Thyroid gland (tissue), 4 donors: ENCODE data around the gene GADD45A.

Experiments
- POLR2A ChIP-seq, 2 donors: fragments of 450-650 bp; IDR thresholded peaks; one replicate each; pipeline ENCODE4 v1.6.1; 2017; ENCODE audit warnings: antibody characterized with exemption in 2 of 2, mild to moderate bottlenecking in 2 of 2, moderate library complexity in 1 of 2
- TF ChIP-seq, protein P1 (sequence below), 6 experiments: fragments of 200-600 bp in 3 of 6; fragments of 450-650 bp in 3 of 6; sonication (generic) in 3 of 6; IDR thresholded peaks; one replicate each; pipeline ENCODE4 v1.5.1; 2016 to 2019; ENCODE audit warnings: antibody characterized with exemption in 6 of 6, mild to moderate bottlenecking in 2 of 6, inconsistent platforms in 1 of 6, moderate library complexity in 1 of 6

DNA sequence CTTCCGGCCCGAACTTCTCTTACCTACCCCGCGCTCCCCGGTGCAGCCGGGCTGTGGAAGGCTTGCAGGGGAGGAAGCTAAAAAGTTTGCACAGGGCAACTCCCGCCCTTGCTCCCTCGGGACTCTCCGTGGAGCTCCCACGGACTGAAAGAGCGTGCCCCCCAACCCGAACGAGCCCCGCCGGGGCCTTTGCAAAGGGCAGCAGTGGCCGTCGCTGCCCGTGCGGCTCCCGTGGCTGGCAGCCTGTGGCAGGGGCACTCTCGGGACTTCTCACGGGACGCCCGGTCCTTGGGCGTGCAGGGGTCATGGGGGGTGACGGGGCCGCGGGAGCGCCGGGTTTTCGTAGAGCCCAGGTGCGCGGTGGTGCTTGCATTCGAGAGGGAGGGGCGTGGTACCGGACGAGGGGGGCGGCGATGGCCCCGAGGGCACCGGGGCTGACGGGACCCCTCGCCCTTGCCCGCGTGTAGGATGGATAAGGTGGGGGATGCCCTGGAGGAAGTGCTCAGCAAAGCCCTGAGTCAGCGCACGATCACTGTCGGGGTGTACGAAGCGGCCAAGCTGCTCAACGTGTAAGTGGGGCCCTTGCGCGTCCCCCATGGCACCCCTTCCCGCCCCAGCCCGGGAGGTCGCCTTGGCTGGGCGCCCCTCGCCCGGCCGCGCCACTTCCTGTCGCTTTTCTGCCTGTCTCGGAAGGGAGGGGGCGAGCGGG lies 711 bp downstream of the GADD45A start:
- TF ChIP-seq, protein P1, sequence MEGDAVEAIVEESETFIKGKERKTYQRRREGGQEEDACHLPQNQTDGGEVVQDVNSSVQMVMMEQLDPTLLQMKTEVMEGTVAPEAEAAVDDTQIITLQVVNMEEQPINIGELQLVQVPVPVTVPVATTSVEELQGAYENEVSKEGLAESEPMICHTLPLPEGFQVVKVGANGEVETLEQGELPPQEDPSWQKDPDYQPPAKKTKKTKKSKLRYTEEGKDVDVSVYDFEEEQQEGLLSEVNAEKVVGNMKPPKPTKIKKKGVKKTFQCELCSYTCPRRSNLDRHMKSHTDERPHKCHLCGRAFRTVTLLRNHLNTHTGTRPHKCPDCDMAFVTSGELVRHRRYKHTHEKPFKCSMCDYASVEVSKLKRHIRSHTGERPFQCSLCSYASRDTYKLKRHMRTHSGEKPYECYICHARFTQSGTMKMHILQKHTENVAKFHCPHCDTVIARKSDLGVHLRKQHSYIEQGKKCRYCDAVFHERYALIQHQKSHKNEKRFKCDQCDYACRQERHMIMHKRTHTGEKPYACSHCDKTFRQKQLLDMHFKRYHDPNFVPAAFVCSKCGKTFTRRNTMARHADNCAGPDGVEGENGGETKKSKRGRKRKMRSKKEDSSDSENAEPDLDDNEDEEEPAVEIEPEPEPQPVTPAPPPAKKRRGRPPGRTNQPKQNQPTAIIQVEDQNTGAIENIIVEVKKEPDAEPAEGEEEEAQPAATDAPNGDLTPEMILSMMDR (IDR thresholded peaks at IDR 0.05): no peak
- TF ChIP-seq POLR2A (IDR thresholded peaks at IDR 0.05): no peak
